Activated CD4-positive, alpha-beta memory T cell treated with anti-CD3 and anti-CD28 coated beads for 36 hours (primary cell): ENCODE measurements around the gene NGEF. TPM values are rescaled to one million over a fixed set of nuclear protein-coding genes. Genes with fewer than 3 reads are reported as not detected.

Source experiments
- CTCF ChIA-PET: fragments of 350-600 bp; sonication (Branson Sonifier 250); formaldehyde crosslinking; loops from one replicate; lab custom pipeline; 2021; ENCODE audit warnings: antibody characterized with exemption, inconsistent platforms; lab: Charles Lee
- POLR2A ChIA-PET: fragments of 350-600 bp; sonication (Branson Sonifier 250); formaldehyde crosslinking; loops from one replicate; lab custom pipeline; 2021; ENCODE audit warnings: antibody characterized with exemption; lab: Charles Lee
- DNase-seq: peaks from one replicate; pipeline ENCODE4 v3.0.0-alpha.2; 2020
- H3K27ac Mint-ChIP-seq: one replicate; pipeline ENCODE4 v1.8.0; 2021; ENCODE audit warnings: mixed read lengths
- H3K27me3 Mint-ChIP-seq: one replicate; pipeline ENCODE4 v1.8.0; 2021; ENCODE audit warnings: mixed read lengths
- H3K36me3 Mint-ChIP-seq: one replicate; pipeline ENCODE4 v1.8.0; 2021; ENCODE audit warnings: mixed read lengths
- H3K4me1 Mint-ChIP-seq: one replicate; pipeline ENCODE4 v1.8.0; 2021; ENCODE audit warnings: low read depth, mixed read lengths
- H3K4me3 Mint-ChIP-seq: one replicate; pipeline ENCODE4 v1.8.0; 2021; ENCODE audit warnings: mild to moderate bottlenecking, mixed read lengths
- H3K9me3 Mint-ChIP-seq: one replicate; pipeline ENCODE4 v1.8.0; 2021; ENCODE audit warnings: mixed read lengths
- intact Hi-C: fragments of 100-400 bp; cut with micrococcal nuclease; formaldehyde crosslinking; loops from one replicate; pipeline ENCODE4 v1.15.1; 2023
- total RNA-seq, 2 experiments: library from RNA; stranded (reverse); gene quantifications; one replicate each; pipeline ENCODE4 v1.2.3, GENCODE V29; 2021

The NGEF gene
- total RNA-seq, 2 experiments from 2014 or later: 4.2 to 5.4 TPM

GRCh38 chr2:232880764-232881351 lies 132.2 kb downstream of the NGEF start:
- POLR2A ChIA-PET: interaction anchor here (0.6 kb wide), 1 partner anchor 65 kb away, joined by 4 read pairs; no protein-coding TSS in a partner anchor
- CTCF ChIA-PET: no interaction called here

DNA sequence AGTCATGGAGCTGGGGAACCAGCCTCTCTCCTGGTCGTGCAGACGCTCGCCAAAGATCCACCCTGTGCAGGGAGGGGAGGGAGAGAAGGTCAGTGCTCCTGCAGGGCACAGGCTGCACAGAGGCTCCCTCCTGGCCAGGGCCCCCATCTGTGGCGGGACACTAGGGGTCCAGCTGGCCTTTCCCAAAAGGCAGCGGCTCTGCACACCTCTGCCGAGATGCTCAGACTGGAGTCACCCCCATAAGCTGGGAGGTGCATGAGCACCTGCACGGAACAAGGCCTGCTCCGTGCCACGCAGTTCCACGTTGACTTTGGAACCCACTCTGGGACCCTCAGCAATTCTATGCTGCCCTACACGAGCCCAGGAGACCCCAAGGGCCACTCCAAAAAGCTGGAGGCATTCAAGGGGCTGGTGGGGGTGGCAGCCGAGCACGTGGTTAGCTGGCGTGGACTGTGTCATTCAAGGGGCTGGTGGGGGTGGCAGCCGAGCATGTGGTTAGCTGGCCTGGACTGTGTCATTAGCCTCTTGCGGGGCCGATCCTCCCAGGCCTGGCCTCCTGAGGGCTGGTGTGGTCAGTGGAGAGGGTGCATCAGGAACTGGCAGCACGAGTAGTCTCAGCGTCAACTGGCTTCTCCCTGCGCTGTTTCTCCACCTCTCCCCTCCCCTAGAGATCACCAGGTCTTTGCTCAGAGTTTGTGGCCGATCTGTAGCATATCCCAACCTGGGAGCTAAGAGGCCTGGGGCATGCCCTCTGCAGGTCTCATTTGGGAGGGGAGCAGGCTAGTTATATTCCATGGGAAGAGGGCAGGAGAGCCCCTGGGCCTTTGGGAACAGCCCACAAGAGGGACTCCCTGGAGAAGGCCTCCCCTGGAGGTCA lies 133.2 kb downstream of the NGEF start:
- H3K27ac Mint-ChIP-seq: no peak overlapping the region

More at GRCh38 chr2:232880764-232881351, 132.2 kb downstream of the NGEF start:
- no peak overlapping the region for H3K27ac Mint-ChIP-seq
- H3K36me3 Mint-ChIP-seq: no peaks in the 10 kb centered on the region
- no peak overlapping the region for H3K4me3 Mint-ChIP-seq
- H3K27me3 Mint-ChIP-seq: peaks cover 2% of the 10 kb centered on the region
- no peak for DNase-seq
- intact Hi-C loops: no loop called here
- H3K4me1 Mint-ChIP-seq: no peaks in the 10 kb centered on the region
- no peaks in the 10 kb centered on the region for H3K9me3 Mint-ChIP-seq

DNA sequence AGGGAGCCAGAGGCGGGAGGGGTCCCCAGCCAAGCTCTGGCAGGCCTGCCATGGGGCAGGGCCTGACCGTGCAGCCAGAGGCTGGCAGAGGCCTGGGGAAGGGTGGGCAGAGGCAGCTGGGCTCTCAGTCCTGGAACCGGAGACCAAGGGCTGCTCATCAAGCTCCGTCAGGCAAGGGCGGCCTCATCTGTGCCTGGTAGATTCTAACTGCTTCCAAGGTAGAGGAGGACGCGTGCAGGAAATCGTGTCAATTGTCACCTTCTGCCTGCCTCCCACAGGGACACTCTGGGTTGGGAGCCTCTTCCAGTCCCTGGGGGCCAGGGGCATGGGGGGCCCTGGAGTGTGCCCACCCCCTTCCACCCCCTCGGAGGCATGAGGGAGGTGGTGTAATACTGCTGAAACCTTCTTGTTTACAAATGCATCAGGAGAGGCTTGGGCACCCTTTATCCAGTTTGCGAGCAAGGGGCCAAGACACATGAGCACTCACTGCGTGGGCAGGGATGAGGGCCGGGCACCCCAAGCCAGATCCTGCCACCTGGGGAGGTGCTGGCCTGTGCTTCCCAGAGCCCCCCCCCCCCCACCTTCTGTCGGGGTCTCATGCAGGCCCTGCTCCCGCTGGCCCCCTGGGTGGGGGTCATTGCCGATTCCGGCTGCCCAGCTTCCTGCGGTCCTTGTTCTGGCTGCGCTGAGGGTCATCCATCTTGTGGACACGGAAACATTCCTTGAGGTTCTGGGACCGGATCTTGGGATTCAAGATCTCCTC lies 134.0 kb downstream of the NGEF start:
- no peak overlapping the region for H3K4me3 Mint-ChIP-seq
- CTCF ChIA-PET: no interaction called here
- no peak overlapping the region for H3K27ac Mint-ChIP-seq
- peaks cover 5% of the 10 kb centered on the region for H3K4me1 Mint-ChIP-seq
- no peaks in the 10 kb centered on the region for H3K9me3 Mint-ChIP-seq
- H3K27me3 Mint-ChIP-seq: peaks cover 17% of the 10 kb centered on the region
- intact Hi-C loops: no loop called here
- no peaks in the 10 kb centered on the region for H3K36me3 Mint-ChIP-seq
- POLR2A ChIA-PET: no interaction called here
- no peak for DNase-seq

More for the DNA sequence above, 133.2 kb downstream of the NGEF start:
- Mint-ChIP-seq H3K4me3 (no peak overlapping the region), H3K4me1 (peaks cover 5% of the 10 kb centered on the region), H3K36me3 (no peaks in the 10 kb centered on the region), H3K27me3 (peaks cover 11% of the 10 kb centered on the region), H3K9me3 (no peaks in the 10 kb centered on the region)
- ChIA-PET CTCF (no interaction called here), POLR2A (no interaction called here)
- intact Hi-C loops: no loop called here
- no peak for DNase-seq

- intact Hi-C loops: no loop called here
- Mint-ChIP-seq H3K9me3 (no peaks in the 10 kb centered on the region), H3K36me3 (no peaks in the 10 kb centered on the region), H3K27ac (no peak overlapping the region), H3K4me1 (peaks cover 5% of the 10 kb centered on the region), H3K4me3 (no peak overlapping the region), H3K27me3 (peaks cover 19% of the 10 kb centered on the region)
- ChIA-PET POLR2A (no interaction called here), CTCF (interaction anchor here (1.0 kb wide), 1 partner anchor 176 kb away, joined by 4 read pairs; no protein-coding TSS in a partner anchor)
- DNase-seq: no peak
Measured at GRCh38 chr2:232877940-232878511, 135.0 kb downstream of the NGEF start.

DNA sequence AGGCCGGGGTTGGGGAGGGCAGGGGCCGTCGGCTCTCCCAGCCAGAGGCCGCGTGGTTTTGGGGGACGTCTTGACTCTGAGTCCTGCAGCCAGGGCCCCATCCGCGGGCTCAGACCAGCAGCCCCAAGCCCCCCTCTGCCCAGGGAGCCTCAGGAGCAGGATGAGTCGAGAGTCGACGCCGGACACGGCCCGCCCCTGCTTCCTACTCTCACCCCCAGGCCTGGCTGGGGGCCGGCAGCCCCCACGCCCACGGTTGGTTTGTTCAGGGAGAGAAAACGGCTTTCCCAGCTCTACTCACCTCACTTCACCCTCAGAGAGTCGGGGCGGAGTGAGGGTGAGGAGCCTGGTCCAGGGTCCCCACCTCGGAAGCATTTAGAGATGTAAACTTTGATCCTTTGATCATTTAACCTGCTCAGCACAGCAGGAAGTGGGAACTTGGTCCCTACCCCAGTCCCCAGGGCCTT lies 136.0 kb downstream of the NGEF start:
- POLR2A ChIA-PET: no interaction called here
- no peak for DNase-seq
- Mint-ChIP-seq H3K36me3 (no peaks in the 10 kb centered on the region), H3K4me3 (peak overlapping the region; percentile 49), H3K9me3 (no peaks in the 10 kb centered on the region), H3K27me3 (peaks cover 19% of the 10 kb centered on the region), H3K27ac (no peak overlapping the region), H3K4me1 (peaks cover 5% of the 10 kb centered on the region)
- CTCF ChIA-PET: interaction anchor here (1.0 kb wide), 1 partner anchor 177 kb away, joined by 4 read pairs; no protein-coding TSS in a partner anchor
- intact Hi-C loops: no loop called here

DNA sequence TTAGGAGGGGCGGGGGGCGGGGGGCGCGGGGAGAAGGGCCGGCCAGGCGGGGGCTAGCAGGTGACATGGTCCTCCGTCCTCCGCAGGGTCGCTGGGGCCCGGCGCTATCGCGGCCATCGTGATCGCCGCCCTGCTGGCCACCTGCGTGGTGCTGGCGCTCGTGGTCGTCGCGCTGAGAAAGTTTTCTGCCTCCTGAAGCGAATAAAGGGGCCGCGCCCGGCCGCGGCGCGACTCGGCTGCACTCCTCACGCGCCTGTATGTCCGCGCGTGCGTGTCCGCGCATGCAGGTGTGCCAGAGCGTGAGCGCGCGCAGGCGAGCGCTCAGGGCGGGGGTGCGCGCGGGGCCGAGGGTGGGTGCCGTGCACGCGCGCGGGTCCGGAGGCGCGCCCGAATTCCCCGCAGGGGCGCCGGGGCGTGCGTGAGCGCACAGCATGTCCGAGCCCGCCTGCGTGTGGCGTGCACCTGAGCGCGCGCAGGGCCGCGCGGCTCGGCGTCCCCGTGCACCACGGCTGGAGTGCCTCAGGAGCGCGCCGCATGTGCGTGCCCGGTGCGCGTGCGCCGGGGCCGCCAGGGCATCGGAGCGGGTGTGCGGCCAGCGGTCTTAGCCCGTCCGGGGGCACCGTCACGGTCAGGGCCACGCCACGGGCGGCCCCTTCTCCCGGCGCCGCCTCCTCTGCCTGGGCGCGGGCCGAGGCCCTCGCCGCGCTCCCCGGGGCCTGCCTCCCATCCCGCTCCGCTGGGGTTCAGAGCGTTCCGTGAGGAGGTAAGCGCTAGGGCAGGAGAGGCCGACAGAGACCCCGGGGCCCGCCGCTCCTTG lies 136.7 kb downstream of the NGEF start:
- DNase-seq: peak; percentile 41
- H3K27ac Mint-ChIP-seq: no peak overlapping the region
- H3K36me3 Mint-ChIP-seq: no peaks in the 10 kb centered on the region
- H3K4me3 Mint-ChIP-seq: peak overlapping the region; percentile 57
- no peaks in the 10 kb centered on the region for H3K9me3 Mint-ChIP-seq
- CTCF ChIA-PET: interaction anchor here (1.0 kb wide), 1 partner anchor 184 kb away, joined by 4 read pairs; no protein-coding TSS in a partner anchor
- peaks cover 19% of the 10 kb centered on the region for H3K27me3 Mint-ChIP-seq
- POLR2A ChIA-PET: no interaction called here
- H3K4me1 Mint-ChIP-seq: peaks cover 5% of the 10 kb centered on the region
- intact Hi-C loops: no loop called here

GRCh38 chr2:232875256-232876121 lies 137.6 kb downstream of the NGEF start:
- Mint-ChIP-seq H3K4me3 (peak overlapping the region; percentile 54), H3K27me3 (peaks cover 19% of the 10 kb centered on the region), H3K27ac (no peak overlapping the region), H3K36me3 (no peaks in the 10 kb centered on the region), H3K4me1 (peaks cover 5% of the 10 kb centered on the region), H3K9me3 (no peaks in the 10 kb centered on the region)
- CTCF ChIA-PET: interaction anchor here (1.0 kb wide), 1 partner anchor 185 kb away, joined by 4 read pairs; no protein-coding TSS in a partner anchor
- POLR2A ChIA-PET: no interaction called here
- intact Hi-C loops: no loop called here
- peak; percentile 25 for DNase-seq

DNA sequence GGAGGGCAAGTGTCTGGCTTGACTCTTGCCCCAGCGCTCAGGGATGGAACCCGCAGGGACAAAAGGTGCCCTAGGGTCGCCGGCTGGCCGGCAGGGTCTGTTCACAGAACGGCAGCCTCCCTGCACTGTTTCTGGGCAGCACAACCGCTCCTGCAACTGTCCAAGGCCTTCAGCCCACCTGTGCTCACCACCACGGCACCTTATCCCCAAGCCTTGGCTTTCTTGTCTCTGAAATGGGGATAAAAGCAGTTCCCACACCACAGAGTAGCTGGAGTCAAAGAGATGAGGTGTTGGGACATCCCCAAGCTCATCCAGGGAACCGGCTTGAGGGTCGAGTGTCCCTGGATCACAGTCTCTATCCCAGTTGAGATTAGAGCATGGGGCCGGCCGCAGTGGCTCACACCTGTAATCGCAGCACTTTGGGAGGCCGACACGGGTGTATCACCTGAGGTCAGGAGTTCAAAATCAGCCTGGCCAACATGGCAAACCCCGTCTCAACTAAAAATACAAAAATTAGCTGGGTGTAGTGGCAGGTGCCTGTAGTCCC lies 138.3 kb downstream of the NGEF start:
- Mint-ChIP-seq H3K27me3 (peaks cover 19% of the 10 kb centered on the region), H3K4me3 (peak overlapping the region; percentile 12), H3K4me1 (peaks cover 5% of the 10 kb centered on the region), H3K27ac (no peak overlapping the region), H3K9me3 (no peaks in the 10 kb centered on the region), H3K36me3 (no peaks in the 10 kb centered on the region)
- POLR2A ChIA-PET: no interaction called here
- no peak for DNase-seq
- CTCF ChIA-PET: interaction anchor here (0.6 to 1.2 kb wide), 2 partner anchors 23 to 157 kb away, joined by 3 to 4 read pairs; no protein-coding TSS in a partner anchor
- intact Hi-C loops: no loop called here

DNA sequence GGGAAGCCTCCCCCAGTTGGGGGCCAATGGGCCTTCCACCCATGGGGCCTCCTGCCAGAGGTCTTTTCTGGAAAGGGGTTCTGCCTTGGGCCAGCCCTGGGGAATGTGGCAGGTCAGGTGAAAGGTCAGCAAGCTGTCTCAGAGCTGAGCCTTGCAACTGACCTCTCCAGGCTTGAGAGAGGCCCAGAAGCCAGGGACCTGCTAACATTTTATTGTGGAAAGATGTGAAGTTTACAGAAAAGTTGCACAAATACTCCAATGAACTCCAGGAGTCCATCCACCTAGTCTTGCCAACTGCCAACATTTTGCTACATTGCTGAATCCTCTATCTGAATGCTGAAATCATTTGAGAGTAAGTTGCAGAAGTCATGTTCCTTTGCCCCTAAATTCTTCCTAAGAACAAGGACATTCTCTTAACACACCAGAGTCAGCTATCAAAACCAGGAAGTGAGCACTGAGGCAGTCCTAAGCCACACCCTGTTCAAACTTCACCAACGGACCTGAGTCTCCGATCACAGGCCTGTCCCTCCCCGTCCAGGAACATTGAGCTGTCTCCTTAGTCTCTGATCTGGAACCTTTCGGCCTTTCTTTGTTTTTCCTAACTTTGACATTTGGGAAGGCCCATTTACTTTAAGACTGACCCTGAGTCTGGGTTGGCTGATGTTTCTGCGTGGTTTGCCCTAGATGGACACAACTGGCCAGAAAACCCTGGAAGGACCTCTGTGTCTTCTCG lies 139.0 kb downstream of the NGEF start:
- no peak for DNase-seq
- Mint-ChIP-seq H3K4me1 (peaks cover 5% of the 10 kb centered on the region), H3K27me3 (peaks cover 19% of the 10 kb centered on the region), H3K4me3 (no peak overlapping the region), H3K9me3 (no peaks in the 10 kb centered on the region), H3K27ac (no peak overlapping the region), H3K36me3 (no peaks in the 10 kb centered on the region)
- intact Hi-C loops: no loop called here
- ChIA-PET CTCF (interaction anchor here (0.6 to 1.2 kb wide), 2 partner anchors 24 to 157 kb away, joined by 3 to 4 read pairs; no protein-coding TSS in a partner anchor), POLR2A (no interaction called here)
